HepG2 (cell line): ENCODE data around the gene GALP.

ENCODE experiments used
- ATAD3A ChIP-seq: sonication (generic); formaldehyde crosslinking; IDR thresholded peaks from 2 replicates; pipeline ENCODE4 v1.4.0; 2020; ENCODE audit warnings: missing genetic modification reagents
- CTCF ChIP-seq: sonication (generic); formaldehyde crosslinking; IDR thresholded peaks from 2 replicates; pipeline ENCODE4 v1.5.0; 2020; ENCODE audit warnings: mild to moderate bottlenecking, missing genetic modification reagents, moderate library complexity
- FOXJ3 ChIP-seq: sonication (generic); formaldehyde crosslinking; IDR thresholded peaks from 2 replicates; pipeline ENCODE4 v1.4.0; 2020; ENCODE audit warnings: missing genetic modification reagents, mild to moderate bottlenecking, borderline replicate concordance
- MAFK ChIP-seq, 2 experiments: IDR thresholded peaks in 1 of 2; conservative IDR thresholded peaks in 1 of 2; 2 replicates each; pipeline ENCODE4 v1.6.1; 2011; ENCODE audit warnings: improper control_type of control experiment in 2 of 2, low read length in 2 of 2
- POLR2A ChIP-seq, 2 experiments: IDR thresholded peaks; 2 replicates each; pipeline ENCODE4 v1.6.1; 2011; ENCODE audit warnings: low read depth in 2 of 2, low read length in 2 of 2, mild to moderate bottlenecking in 1 of 2, moderate library complexity in 1 of 2; ENCODE audit not compliant: insufficient read depth in 1 of 2
- POLR2AphosphoS5 ChIP-seq: IDR thresholded peaks from 2 replicates; pipeline ENCODE4 v1.6.1; 2012; ENCODE audit warnings: low read depth, low read length
- REST ChIP-seq, 2 experiments: IDR thresholded peaks; 2 replicates each; pipeline ENCODE4 v1.6.1; 2011 to 2012; ENCODE audit warnings: low read length in 2 of 2, borderline replicate concordance in 1 of 2, low read depth in 1 of 2, mild to moderate bottlenecking in 1 of 2, moderate library complexity in 1 of 2
- SALL1 ChIP-seq: sonication (generic); formaldehyde crosslinking; IDR thresholded peaks from 2 replicates; pipeline ENCODE4 v1.8.0; 2022; ENCODE audit warnings: mild to moderate bottlenecking, missing genetic modification reagents
- ZNF251 ChIP-seq: sonication (generic); formaldehyde crosslinking; IDR thresholded peaks from 2 replicates; pipeline ENCODE4 v1.9.0; 2021; ENCODE audit warnings: mild to moderate bottlenecking, missing genetic modification reagents
- TF ChIP-seq, protein P1 (sequence below): sonication (generic); formaldehyde crosslinking; IDR thresholded peaks from 2 replicates; pipeline ENCODE4 v1.4.0; 2020; ENCODE audit warnings: missing genetic modification reagents, mild to moderate bottlenecking, borderline replicate concordance

- TF ChIP-seq ZNF251, result no peak
- peak; percentile 76 for TF ChIP-seq CTCF (CRISPR knock-in tag)
- TF ChIP-seq, protein P1, sequence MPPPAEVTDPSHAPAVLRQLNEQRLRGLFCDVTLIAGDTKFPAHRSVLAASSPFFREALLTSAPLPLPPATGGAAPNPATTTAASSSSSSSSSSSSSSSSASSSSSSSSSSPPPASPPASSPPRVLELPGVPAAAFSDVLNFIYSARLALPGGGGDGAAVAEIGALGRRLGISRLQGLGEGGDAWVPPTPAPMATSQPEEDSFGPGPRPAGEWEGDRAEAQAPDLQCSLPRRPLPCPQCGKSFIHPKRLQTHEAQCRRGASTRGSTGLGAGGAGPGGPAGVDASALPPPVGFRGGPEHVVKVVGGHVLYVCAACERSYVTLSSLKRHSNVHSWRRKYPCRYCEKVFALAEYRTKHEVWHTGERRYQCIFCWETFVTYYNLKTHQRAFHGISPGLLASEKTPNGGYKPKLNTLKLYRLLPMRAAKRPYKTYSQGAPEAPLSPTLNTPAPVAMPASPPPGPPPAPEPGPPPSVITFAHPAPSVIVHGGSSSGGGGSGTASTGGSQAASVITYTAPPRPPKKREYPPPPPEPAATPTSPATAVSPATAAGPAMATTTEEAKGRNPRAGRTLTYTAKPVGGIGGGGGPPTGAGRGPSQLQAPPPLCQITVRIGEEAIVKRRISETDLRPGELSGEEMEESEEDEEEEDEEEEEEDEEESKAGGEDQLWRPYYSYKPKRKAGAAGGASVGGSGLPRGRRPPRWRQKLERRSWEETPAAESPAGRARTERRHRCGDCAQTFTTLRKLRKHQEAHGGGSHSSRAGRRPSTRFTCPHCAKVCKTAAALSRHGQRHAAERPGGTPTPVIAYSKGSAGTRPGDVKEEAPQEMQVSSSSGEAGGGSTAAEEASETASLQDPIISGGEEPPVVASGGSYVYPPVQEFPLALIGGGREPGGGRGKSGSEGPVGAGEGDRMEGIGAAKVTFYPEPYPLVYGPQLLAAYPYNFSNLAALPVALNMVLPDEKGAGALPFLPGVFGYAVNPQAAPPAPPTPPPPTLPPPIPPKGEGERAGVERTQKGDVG (CRISPR knock-in tag), result no peak
- TF ChIP-seq MAFK (conservative IDR thresholded peaks at IDR 0.05 in 1 of 2, IDR thresholded peaks at IDR 0.05 in 1 of 2; ENCODE audit: low read length in 2 of 2), result no peak
- TF ChIP-seq ATAD3A (CRISPR knock-in tag), result no peak
- no peak for TF ChIP-seq POLR2AphosphoS5
- TF ChIP-seq FOXJ3 (CRISPR knock-in tag), result no peak
- TF ChIP-seq REST (IDR thresholded peaks at IDR 0.05; ENCODE audit: borderline replicate concordance in 1 of 2, low read depth in 1 of 2, low read length in 2 of 2), result no peak
- TF ChIP-seq POLR2A (IDR thresholded peaks at IDR 0.05; ENCODE audit: insufficient read depth in 1 of 2, low read depth in 2 of 2, low read length in 2 of 2), result no peak
- TF ChIP-seq SALL1 (CRISPR knock-in tag), result no peak
These were observed 20.6 kb upstream of the GALP start for GRCh38 chr19:56155124-56155687.
